Peyer's patch (tissue), 4 donors: ENCODE results near the gene STIM2. TPM values are rescaled to one million over a fixed set of nuclear protein-coding genes. Genes with fewer than 3 reads are reported as not detected.

ENCODE experiments used
- DNase-seq, 3 donors: peaks; one replicate each; pipeline ENCODE4 v3.0.0-alpha.2; 2017 to 2019
- H3K27ac ChIP-seq, 4 donors: fragments of 200-600 bp; sonication (generic); one replicate each; pipeline ENCODE4 v1.5.1; 2016 to 2019
- H3K27me3 ChIP-seq, 2 donors: fragments of 200-600 bp; sonication (generic); one replicate each; pipeline ENCODE4 v1.5.1; 2019
- H3K36me3 ChIP-seq, 3 donors: fragments of 200-600 bp; sonication (generic); one replicate each; pipeline ENCODE4 v1.5.1; 2016 to 2019
- H3K4me1 ChIP-seq, 4 donors: fragments of 200-600 bp; sonication (generic); one replicate each; pipeline ENCODE4 v1.5.1; 2016 to 2019
- H3K4me3 ChIP-seq, 4 donors: fragments of 200-600 bp; sonication (generic); 1 replicate in 3 of 4; 2 replicates in 1 of 4; pipeline ENCODE4 v1.5.1; 2016 to 2019; ENCODE audit warnings: mild to moderate bottlenecking in 1 of 4
- H3K9me3 ChIP-seq, 4 donors: fragments of 200-600 bp; sonication (generic); one replicate each; pipeline ENCODE4 v1.5.1; 2016 to 2019; ENCODE audit warnings: mild to moderate bottlenecking in 1 of 4
- CTCF ChIP-seq, 6 experiments: fragments of 450-650 bp in 4 of 6; fragments of 200-600 bp in 2 of 6; sonication (generic) in 1 of 6; IDR thresholded peaks; one replicate each; pipeline ENCODE4 v1.5.1; 2017 to 2019; ENCODE audit warnings: antibody characterized with exemption in 6 of 6, mild to moderate bottlenecking in 3 of 6, moderate library complexity in 1 of 6
- POLR2A ChIP-seq, 2 donors: fragments of 450-650 bp; IDR thresholded peaks; one replicate each; pipeline ENCODE4 v1.5.1; 2017; ENCODE audit warnings: antibody characterized with exemption in 2 of 2, mild to moderate bottlenecking in 2 of 2, moderate library complexity in 2 of 2
- total RNA-seq, 4 donors: library from RNA; depleted of rRNA; stranded (reverse); fragments of >200 nt; gene quantifications; one replicate each; pipeline ENCODE4 v1.1.0, GENCODE V29; 2016

Gene STIM2
- total RNA-seq, 4 donors from 2014 or later = 35.7 to 82.5 (median 39.2) TPM

GRCh38 chr4:27040356-27040755 lies 179.7 kb downstream of the STIM2 start:
- Histone ChIP-seq H3K27ac (no peak overlapping the region), H3K9me3 (no peaks in the 10 kb centered on the region), H3K4me1 (no peaks in the 10 kb centered on the region), H3K4me3 (no peak overlapping the region), H3K27me3 (no peaks in the 10 kb centered on the region), H3K36me3 (no peaks in the 10 kb centered on the region)
- TF ChIP-seq POLR2A (IDR thresholded peaks at IDR 0.05) (no peak), CTCF (IDR thresholded peaks at IDR 0.05) (no peak)
- DNase-seq = no peak

- no peaks in the 10 kb centered on the region for H3K27me3 ChIP-seq
- no peak overlapping the region for H3K27ac ChIP-seq
- DNase-seq = no peak
- no peaks in the 10 kb centered on the region for H3K9me3 ChIP-seq
- no peaks in the 10 kb centered on the region for H3K36me3 ChIP-seq
- H3K4me1 ChIP-seq = no peaks in the 10 kb centered on the region
- TF ChIP-seq POLR2A (IDR thresholded peaks at IDR 0.05) = no peak
- no peak for TF ChIP-seq CTCF (IDR thresholded peaks at IDR 0.05)
- H3K4me3 ChIP-seq = no peak overlapping the region
Observed at GRCh38 chr4:27042411-27042810, 181.8 kb downstream of the STIM2 start.

GRCh38 chr4:27043200-27043599 lies 182.6 kb downstream of the STIM2 start:
- H3K4me3 ChIP-seq = no peak overlapping the region
- no peaks in the 10 kb centered on the region for H3K9me3 ChIP-seq
- DNase-seq = no peak
- H3K4me1 ChIP-seq = no peaks in the 10 kb centered on the region
- H3K27ac ChIP-seq = no peak overlapping the region
- TF ChIP-seq POLR2A (IDR thresholded peaks at IDR 0.05) = no peak
- no peaks in the 10 kb centered on the region for H3K36me3 ChIP-seq
- H3K27me3 ChIP-seq = no peaks in the 10 kb centered on the region

GRCh38 chr4:27046851-27047250 lies 186.2 kb downstream of the STIM2 start:
- H3K36me3 ChIP-seq = no peaks in the 10 kb centered on the region
- H3K4me3 ChIP-seq = no peak overlapping the region
- no peak overlapping the region for H3K27ac ChIP-seq
- no peaks in the 10 kb centered on the region for H3K9me3 ChIP-seq
- H3K4me1 ChIP-seq = no peaks in the 10 kb centered on the region
- no peak for DNase-seq
- no peaks in the 10 kb centered on the region for H3K27me3 ChIP-seq
- TF ChIP-seq CTCF (IDR thresholded peaks at IDR 0.05) (no peak), POLR2A (IDR thresholded peaks at IDR 0.05) (no peak)

- H3K4me1 ChIP-seq = no peaks in the 10 kb centered on the region
- H3K27me3 ChIP-seq = no peaks in the 10 kb centered on the region
- H3K4me3 ChIP-seq = peak overlapping the region in 3 of 4 donors; percentile 4 to 33 (median 26)
- TF ChIP-seq POLR2A (IDR thresholded peaks at IDR 0.05) (no peak), CTCF (IDR thresholded peaks at IDR 0.05) (peak; percentile 50 to 85 (median 80))
- no peaks in the 10 kb centered on the region for H3K9me3 ChIP-seq
- H3K27ac ChIP-seq = no peak overlapping the region
- no peak for DNase-seq
- H3K36me3 ChIP-seq = no peaks in the 10 kb centered on the region
Observed at GRCh38 chr4:27048429-27049238, 188.0 kb downstream of the STIM2 start.

GRCh38 chr4:27049239-27049829 lies 188.7 kb downstream of the STIM2 start:
- no peaks in the 10 kb centered on the region for H3K27me3 ChIP-seq
- no peaks in the 10 kb centered on the region for H3K4me1 ChIP-seq
- TF ChIP-seq CTCF (IDR thresholded peaks at IDR 0.05) (no peak), POLR2A (IDR thresholded peaks at IDR 0.05) (no peak)
- H3K27ac ChIP-seq = no peak overlapping the region
- DNase-seq = no peak
- no peaks in the 10 kb centered on the region for H3K9me3 ChIP-seq
- H3K4me3 ChIP-seq = no peak overlapping the region
- H3K36me3 ChIP-seq = no peaks in the 10 kb centered on the region
